SIG-M5 (cell line): ENCODE results near the gene KLRC2.
"Not testable (repeated sequence)": the region's sequence is repeated elsewhere in the genome, so short reads cannot be mapped to it uniquely, and the experiment has no call there.

Source experiments
- DNase-seq: peaks from one replicate; lab custom pipeline; 2025; lab: John Stamatoyannopoulos, UW

KLRC2 gene

GRCh38 chr12:10435816-10436215, at the start of gene KLRC2:
Gene KLRC2, minus strand, starts transcription at chr12:10436010. Its CDS starts 24 bp downstream, at chr12:10435986.
- DNase-seq = not testable (repeated sequence)

- not testable (repeated sequence) for DNase-seq
Measured at GRCh38 chr12:10481901-10482300, 46.1 kb upstream of the KLRC2 start.

GRCh38 chr12:10472808-10473207, 37.0 kb upstream of the KLRC2 start:
- not testable (repeated sequence) for DNase-seq

- no peak for DNase-seq
Measured at GRCh38 chr12:10469701-10470100, 33.9 kb upstream of the KLRC2 start.

- DNase-seq = no peak
Measured at GRCh38 chr12:10466311-10466710, 30.5 kb upstream of the KLRC2 start.

GRCh38 chr12:10457760-10458159, 21.9 kb upstream of the KLRC2 start:
- DNase-seq = no peak

- DNase-seq = no peak
Measured at GRCh38 chr12:10456856-10457255, 21.0 kb upstream of the KLRC2 start.

GRCh38 chr12:10455766-10456165, 20.0 kb upstream of the KLRC2 start:
- no peak for DNase-seq

- DNase-seq = no peak
Measured at GRCh38 chr12:10454531-10454930, 18.7 kb upstream of the KLRC2 start.

GRCh38 chr12:10453156-10453555, 17.3 kb upstream of the KLRC2 start, which contains the start of gene KLRC1:
Gene KLRC1, minus strand, starts transcription at chr12:10453377. Its CDS starts 2,221 bp downstream, at chr12:10451156.
- no peak for DNase-seq

- no peak for DNase-seq
Measured at GRCh38 chr12:10448236-10448635, 12.4 kb upstream of the KLRC2 start.

GRCh38 chr12:10446052-10446451, 10.2 kb upstream of the KLRC2 start:
- DNase-seq = not testable (repeated sequence)

- DNase-seq = not testable (repeated sequence)
Measured at GRCh38 chr12:10441144-10441543, 5.3 kb upstream of the KLRC2 start.

GRCh38 chr12:10439608-10440274, 3.9 kb upstream of the KLRC2 start:
- DNase-seq = not testable (repeated sequence)

- DNase-seq = not testable (repeated sequence)
Measured at GRCh38 chr12:10437601-10438000, 1.8 kb upstream of the KLRC2 start.

- not testable (repeated sequence) for DNase-seq
Measured at GRCh38 chr12:10430623-10431022, 5.2 kb downstream of the KLRC2 start.

- DNase-seq = not testable (repeated sequence)
Measured at GRCh38 chr12:10425938-10426337, 9.9 kb downstream of the KLRC2 start.

- not testable (repeated sequence) for DNase-seq
Measured at GRCh38 chr12:10424260-10424899, 11.4 kb downstream of the KLRC2 start.

GRCh38 chr12:10422159-10422558, 13.7 kb downstream of the KLRC2 start:
- DNase-seq = not testable (repeated sequence)

- DNase-seq = not testable (repeated sequence)
Measured at GRCh38 chr12:10420334-10420733, 15.5 kb downstream of the KLRC2 start, which contains the start of gene KLRC3. Gene KLRC3, minus strand, starts transcription at chr12:10420595. Its CDS starts 45 bp downstream, at chr12:10420550.

GRCh38 chr12:10409392-10409791, 26.4 kb downstream of the KLRC2 start, which contains the start of gene KLRC4:
Gene KLRC4, minus strand, starts transcription at chr12:10409757. Its CDS starts 182 bp downstream, at chr12:10409575.
- no peak for DNase-seq

GRCh38 chr12:10408842-10409241, 27.0 kb downstream of the KLRC2 start:
- no peak for DNase-seq

GRCh38 chr12:10406725-10407124, 29.1 kb downstream of the KLRC2 start:
- peak; percentile 69 for DNase-seq
